Measurements from ENCODE around the gene KRTAP5-4.
"Not testable (repeated sequence)": the region's sequence is repeated elsewhere in the genome, so short reads cannot be mapped to it uniquely, and the experiment has no call there.

The KRTAP5-4 gene

GRCh38 chr11:1668911-1669473 lies 47.1 kb upstream of the KRTAP5-4 start:
- Histone ChIP-seq H3K79me2 (ENCODE audit: insufficient read depth, low read depth) (no peaks in the 10 kb centered on the region), H3K4me3 (IDR thresholded peaks at IDR 0.05; ENCODE audit: insufficient read depth, low read depth, low read length) (no peak overlapping the region), H3K27me3 (ENCODE audit: insufficient read depth, low read depth) (peaks cover 53% of the 10 kb centered on the region; the same call in 1 of the 2 replicates), H3K9ac (no peak overlapping the region), H3K4me2 (no peak overlapping the region), H2AFZ (ENCODE audit: low read depth) (no peak overlapping the region), H3K4me1 (ENCODE audit: low read depth, poor library complexity, severe bottlenecking) (no peaks in the 10 kb centered on the region), H3K36me3 (ENCODE audit: insufficient read depth) (no peaks in the 10 kb centered on the region), H4K20me1 (ENCODE audit: insufficient read depth) (no peaks in the 10 kb centered on the region), H3K27ac (no peak overlapping the region)
- TF ChIP-seq CTCF (conservative IDR thresholded peaks at IDR 0.05; ENCODE audit: low read depth, low read length) = no peak

GRCh38 chr11:1667906-1668305 lies 46.0 kb upstream of the KRTAP5-4 start:
- no peak overlapping the region for H2AFZ ChIP-seq (ENCODE audit: low read depth)
- H3K36me3 ChIP-seq (ENCODE audit: insufficient read depth) = no peaks in the 10 kb centered on the region
- no peak overlapping the region for H3K27ac ChIP-seq
- H3K27me3 ChIP-seq (ENCODE audit: insufficient read depth, low read depth) = peaks cover 44% of the 10 kb centered on the region; the same call in 1 of the 2 replicates
- no peaks in the 10 kb centered on the region for H4K20me1 ChIP-seq (ENCODE audit: insufficient read depth)
- H3K4me3 ChIP-seq (IDR thresholded peaks at IDR 0.05; ENCODE audit: insufficient read depth, low read depth, low read length) = no peak overlapping the region
- no peak for TF ChIP-seq CTCF (conservative IDR thresholded peaks at IDR 0.05; ENCODE audit: low read depth, low read length)
- no peak overlapping the region for H3K4me2 ChIP-seq
- H3K4me1 ChIP-seq (ENCODE audit: low read depth, poor library complexity, severe bottlenecking) = no peaks in the 10 kb centered on the region
- H3K9ac ChIP-seq = no peak overlapping the region
- H3K79me2 ChIP-seq (ENCODE audit: insufficient read depth, low read depth) = no peaks in the 10 kb centered on the region

- no peak for TF ChIP-seq CTCF (conservative IDR thresholded peaks at IDR 0.05; ENCODE audit: low read depth, low read length)
- Histone ChIP-seq H3K27ac (no peak overlapping the region), H2AFZ (ENCODE audit: low read depth) (no peak overlapping the region), H3K4me1 (ENCODE audit: low read depth, poor library complexity, severe bottlenecking) (no peaks in the 10 kb centered on the region), H3K79me2 (ENCODE audit: insufficient read depth, low read depth) (no peaks in the 10 kb centered on the region), H4K20me1 (ENCODE audit: insufficient read depth) (no peaks in the 10 kb centered on the region), H3K36me3 (ENCODE audit: insufficient read depth) (no peaks in the 10 kb centered on the region), H3K4me3 (IDR thresholded peaks at IDR 0.05; ENCODE audit: insufficient read depth, low read depth, low read length) (no peak overlapping the region), H3K9ac (no peak overlapping the region), H3K27me3 (ENCODE audit: insufficient read depth, low read depth) (peaks cover 37% of the 10 kb centered on the region; the same call in 1 of the 2 replicates), H3K4me2 (no peak overlapping the region)
These were observed 45.3 kb upstream of the KRTAP5-4 start for GRCh38 chr11:1667121-1667850.

- Histone ChIP-seq H3K36me3 (ENCODE audit: insufficient read depth) (no peaks in the 10 kb centered on the region), H3K9ac (no peak overlapping the region), H3K79me2 (ENCODE audit: insufficient read depth, low read depth) (no peaks in the 10 kb centered on the region), H3K27ac (no peak overlapping the region), H2AFZ (ENCODE audit: low read depth) (no peak overlapping the region), H3K27me3 (ENCODE audit: insufficient read depth, low read depth) (peaks cover 27% of the 10 kb centered on the region), H3K4me2 (no peak overlapping the region), H3K4me1 (ENCODE audit: low read depth, poor library complexity, severe bottlenecking) (no peaks in the 10 kb centered on the region), H3K4me3 (IDR thresholded peaks at IDR 0.05; ENCODE audit: insufficient read depth, low read depth, low read length) (no peak overlapping the region), H4K20me1 (ENCODE audit: insufficient read depth) (no peaks in the 10 kb centered on the region)
- TF ChIP-seq CTCF (conservative IDR thresholded peaks at IDR 0.05; ENCODE audit: low read depth, low read length) = no peak
These were observed 43.4 kb upstream of the KRTAP5-4 start for GRCh38 chr11:1665313-1665712.

GRCh38 chr11:1662699-1663283 lies 40.9 kb upstream of the KRTAP5-4 start:
- not testable (repeated sequence) for H3K4me3 ChIP-seq (IDR thresholded peaks at IDR 0.05; ENCODE audit: insufficient read depth, low read depth, low read length); H3K36me3 ChIP-seq (ENCODE audit: insufficient read depth); H3K4me1 ChIP-seq (ENCODE audit: low read depth, poor library complexity, severe bottlenecking); H3K79me2 ChIP-seq (ENCODE audit: insufficient read depth, low read depth); H2AFZ ChIP-seq (ENCODE audit: low read depth); H3K27ac ChIP-seq; H4K20me1 ChIP-seq (ENCODE audit: insufficient read depth); H3K4me2 ChIP-seq; H3K9ac ChIP-seq
- H3K27me3 ChIP-seq (ENCODE audit: insufficient read depth, low read depth) = peaks cover 31% of the 10 kb centered on the region

GRCh38 chr11:1661454-1662269 lies 39.7 kb upstream of the KRTAP5-4 start:
- not testable (repeated sequence) for H3K4me3 ChIP-seq (IDR thresholded peaks at IDR 0.05; ENCODE audit: insufficient read depth, low read depth, low read length); H2AFZ ChIP-seq (ENCODE audit: low read depth); H3K27ac ChIP-seq; H3K79me2 ChIP-seq (ENCODE audit: insufficient read depth, low read depth); H3K4me1 ChIP-seq (ENCODE audit: low read depth, poor library complexity, severe bottlenecking); H4K20me1 ChIP-seq (ENCODE audit: insufficient read depth); H3K9ac ChIP-seq; H3K4me2 ChIP-seq; H3K36me3 ChIP-seq (ENCODE audit: insufficient read depth)
- peaks cover 31% of the 10 kb centered on the region for H3K27me3 ChIP-seq (ENCODE audit: insufficient read depth, low read depth)

Measured in KMS-11 (cell line).